K562 (cell line): ENCODE measurements around the gene CECR2. TPM values are rescaled to one million over a fixed set of nuclear protein-coding genes. Genes with fewer than 3 reads are reported as not detected.

Experiments
- ATAC-seq: fragments of 200-7000 bp; cut with Tn5 transposase; 3 replicates; pipeline ENCODE4 v1.9.1; 2020; ENCODE audit warnings: moderate library complexity
- BruUV-seq: library from RNA; stranded (reverse); fragments of 400-500 nt; replicated peaks from 2 replicates; lab custom pipeline; 2021; lab: Mats Ljungman, UMichigan
- CTCF ChIA-PET: fragments of 300-600 bp; formaldehyde crosslinking; extraction: SDS; loops from one replicate; lab custom pipeline; 2021; ENCODE audit warnings: low intra/inter-chr PET ratio; lab: Yijun Ruan, JAX
- POLR2A ChIA-PET: fragments of 300-600, 350-650 bp; sonication (Branson Sonifier 250); formaldehyde crosslinking; extraction: SDS; loops from one replicate; lab custom pipeline; 2021; ENCODE audit warnings: antibody characterized with exemption, inconsistent platforms; lab: Yijun Ruan, JAX
- DNase-seq, 4 experiments: peaks; one replicate each; pipeline versions ENCODE4 v3.0.0 to v3.0.0-alpha.2; 2011 to 2018; ENCODE audit warnings: low spot score in 3 of 4, mixed read lengths in 3 of 4; ENCODE audit errors: extremely low read depth in 1 of 4
- FAIRE-seq: peaks from 2 replicates; lab custom pipeline; 2011; peaks lifted over from hg19 to GRCh38; lab: Jason Lieb, UNC
- H2AFZ ChIP-seq: 2 replicates; pipeline ENCODE4 v1.6.0; 2011; ENCODE audit warnings: low read depth, low read length, control low read depth, inconsistent platforms
- H3K27ac ChIP-seq: fragments of 200-600 bp; 3 replicates; pipeline ENCODE4 v1.8.0; 2011; ENCODE audit warnings: low read depth, mild to moderate bottlenecking, control low read depth, inconsistent platforms, low read length, moderate library complexity, mixed read lengths; ENCODE audit errors: extremely low read depth
- H3K27me3 ChIP-seq, 2 experiments: fragments of 300-600 bp in 1 of 2; 2 replicates in 1 of 2; 3 replicates in 1 of 2; pipeline versions ENCODE4 v1.6.0 to v1.8.0; 2011; ENCODE audit warnings: inconsistent platforms in 2 of 2, low read length in 2 of 2, mild to moderate bottlenecking in 1 of 2, mixed read lengths in 1 of 2, moderate library complexity in 1 of 2; ENCODE audit not compliant: control insufficient read depth in 2 of 2, insufficient read depth in 2 of 2
- H3K36me3 ChIP-seq: fragments of 300-600 bp; 3 replicates; pipeline ENCODE4 v1.8.0; 2011; ENCODE audit warnings: mild to moderate bottlenecking, low read length, inconsistent platforms; ENCODE audit not compliant: control insufficient read depth, insufficient read depth
- H3K4me1 ChIP-seq, 2 experiments: fragments of 200-600 bp in 1 of 2; replicated peaks in 1 of 2; 2 replicates in 1 of 2; 3 replicates in 1 of 2; pipeline versions ENCODE4 v1.5.1 to v1.8.0; 2011; ENCODE audit warnings: inconsistent platforms in 2 of 2, low read length in 2 of 2, mild to moderate bottlenecking in 1 of 2, mixed read lengths in 1 of 2, moderate library complexity in 1 of 2; ENCODE audit not compliant: control insufficient read depth in 2 of 2, insufficient read depth in 2 of 2
- H3K4me2 ChIP-seq: 2 replicates; pipeline ENCODE4 v1.6.1; 2011; ENCODE audit warnings: low read length, control low read depth, inconsistent platforms, mixed read lengths; ENCODE audit not compliant: insufficient read depth
- H3K4me3 ChIP-seq: fragments of 200-600 bp; sonication (generic), shearing (Covaris generic); 2 replicates; pipeline ENCODE4 v1.5.1; 2016; ENCODE audit warnings: control low read depth, inconsistent platforms
- H3K79me2 ChIP-seq: fragments of 200-600 bp; 3 replicates; pipeline ENCODE4 v1.8.0; 2011; ENCODE audit warnings: low read length, inconsistent platforms; ENCODE audit not compliant: control insufficient read depth, insufficient read depth
- H3K9ac ChIP-seq, 2 experiments: 2 replicates each; pipeline versions ENCODE4 v1.6.0 to v1.6.1; 2011; ENCODE audit warnings: low read depth in 2 of 2, low read length in 2 of 2, control low read depth in 1 of 2, inconsistent platforms in 1 of 2, mild to moderate bottlenecking in 1 of 2, mixed read lengths in 1 of 2; ENCODE audit not compliant: insufficient read depth in 1 of 2
- H3K9me1 ChIP-seq: one replicate; pipeline ENCODE4 v1.6.0; 2011; ENCODE audit warnings: inconsistent platforms, mild to moderate bottlenecking, low read length, moderate library complexity; ENCODE audit not compliant: control insufficient read depth, insufficient read depth
- H3K9me3 ChIP-seq: replicated peaks from 2 replicates; pipeline ENCODE4 v1.5.1; 2011; ENCODE audit warnings: low read depth, low read length, inconsistent platforms; ENCODE audit not compliant: control insufficient read depth, insufficient read depth
- H4K20me1 ChIP-seq: replicated peaks from 2 replicates; pipeline ENCODE4 v1.6.1; 2011; ENCODE audit warnings: low read length, inconsistent platforms, mixed read lengths; ENCODE audit not compliant: control insufficient read depth, insufficient read depth
- CAMTA2 ChIP-seq: fragments of 250-450 bp; sonication (Bioruptor Pico); conservative IDR thresholded peaks from 2 replicates; pipeline ENCODE4 v1.5.1; 2022
- CHD4 ChIP-seq: fragments of 200-600 bp; sonication (generic); IDR thresholded peaks from 3 replicates; pipeline ENCODE4 v1.6.1; 2012; ENCODE audit warnings: low read depth, mild to moderate bottlenecking, mixed read lengths, low read length, inconsistent platforms; ENCODE audit not compliant: insufficient read depth, insufficient replicate concordance, poor library complexity, severe bottlenecking
- DACH1 ChIP-seq: fragments of 450-650 bp; IDR thresholded peaks from 2 replicates; pipeline ENCODE4 v1.6.1; 2018; ENCODE audit not compliant: partially characterized antibody
- DMBX1 ChIP-seq: fragments of 250-450 bp; sonication (Bioruptor Pico); IDR thresholded peaks from 2 replicates; pipeline ENCODE4 v1.8.0; 2022; ENCODE audit warnings: inconsistent platforms, mild to moderate bottlenecking, moderate library complexity, borderline replicate concordance
- ELF2 ChIP-seq: fragments of 250-450 bp; sonication (Bioruptor Pico); IDR thresholded peaks from 2 replicates; pipeline ENCODE4 v1.5.0; 2021; ENCODE audit warnings: mild to moderate bottlenecking
- ELK1 ChIP-seq: sonication (generic); formaldehyde crosslinking; IDR thresholded peaks from 2 replicates; pipeline ENCODE4 v1.8.1; 2022; ENCODE audit warnings: missing genetic modification reagents
- MCM5 ChIP-seq: fragments of 450-650 bp; IDR thresholded peaks from 2 replicates; pipeline ENCODE4 v1.6.1; 2016; ENCODE audit warnings: low read depth
- PKNOX1 ChIP-seq: fragments of 450-650 bp; IDR thresholded peaks from 2 replicates; pipeline ENCODE4 v1.6.1; 2016
- RERE ChIP-seq: sonication (generic); formaldehyde crosslinking; IDR thresholded peaks from 2 replicates; pipeline ENCODE4 v1.8.0; 2023; ENCODE audit warnings: missing genetic modification reagents, mild to moderate bottlenecking, borderline replicate concordance
- ZNF174 ChIP-seq: fragments of 250-450 bp; sonication (Bioruptor Pico); IDR thresholded peaks from 2 replicates; pipeline ENCODE4 v1.4.0; 2020; ENCODE audit warnings: mild to moderate bottlenecking
- WGBS: fragments of 100-300 bp; shearing (Covaris generic); methylation state at CpG from one replicate; pipeline ENCODE4 v1.1.6; 2016; ENCODE audit warnings: low coverage, mixed read lengths; ENCODE audit not compliant: insufficient coverage; ENCODE audit errors: missing lambda C conversion rate; 5-methylcytosine and 5-hydroxymethylcytosine counted together
- in situ Hi-C: fragments of 300-500 bp; cut with MboI; formaldehyde crosslinking; loops from 4 replicates; pipeline ENCODE4 v1.15.0; 2018; ENCODE audit warnings: inconsistent platforms, mixed read lengths
- intact Hi-C: fragments of 100-400 bp; cut with micrococcal nuclease; formaldehyde crosslinking; loops from 2 replicates; pipeline ENCODE4 v1.14.2; 2022
- polyA plus RNA-seq, 8 experiments: library from polyadenylated mRNA; depleted of rRNA in 4 of 8; stranded (reverse) in 5 of 8; unstranded in 3 of 8; fragments of >200 nt; fragmentation: Nextera tagmentation in 2 of 8; fragmentation: Illumina TruSeq in 1 of 8; extraction: Ambion mirVana in 2 of 8; extraction: Trizol in 1 of 8; gene quantifications; 2 replicates each; pipeline versions ENCODE4 v1.2.1 to v1.2.3, GENCODE V29; 2011 to 2014; ENCODE audit warnings: inconsistent platforms in 1 of 8, missing spikeins in 1 of 8
- total RNA-seq, 7 experiments: library from RNA; depleted of rRNA in 6 of 7; stranded (reverse); fragments of >200 nt in 6 of 7; fragmentation: Illumina TruSeq in 2 of 7; extraction: Trizol in 2 of 7; gene quantifications; 2 replicates each; pipeline versions ENCODE4 v1.2.1 to v1.2.3, GENCODE V29; 2011 to 2021; ENCODE audit warnings: low replicate concordance in 1 of 7

Gene CECR2
- total and polyA plus RNA-seq, 9 of the 15 experiments (the other 6 are each of a cell fraction or from before 2014, with no cell fraction given) = 0.01 to 1.00 (median 0.27) TPM

- TF ChIP-seq PKNOX1 (no peak), CHD4 (no peak), ZNF174 (CRISPR knock-in tag) (no peak), MCM5 (no peak)
Measured at GRCh38 chr22:17384612-17385330, 15.5 kb downstream of the CECR2 start (continued).

- Histone ChIP-seq H3K4me1 (no peaks in the 10 kb centered on the region), H3K27ac (no peak overlapping the region), H4K20me1 (no peaks in the 10 kb centered on the region), H3K36me3 (no peaks in the 10 kb centered on the region), H3K4me3 (no peak overlapping the region), H2AFZ (no peak overlapping the region), H3K9me1 (no peaks in the 10 kb centered on the region), H3K79me2 (no peaks in the 10 kb centered on the region), H3K9me3 (no peaks in the 10 kb centered on the region), H3K4me2 (no peak overlapping the region), H3K9ac (no peak overlapping the region), H3K27me3 (peaks cover 14 to 35% of the 10 kb centered on the region in 2 experiments)
- intact Hi-C loops = no loop called here
- DNase-seq (no peak), ATAC-seq (no peak), FAIRE-seq (no peak)
- 3% methylated on average over 9 of the region's 9 CpGs for WGBS
- ChIA-PET CTCF (no interaction called here), POLR2A (no interaction called here)
- in situ Hi-C loops = no loop called here
- no TSS peak for BruUV-seq
- no peak for TF ChIP-seq DACH1
- no peak for TF ChIP-seq DMBX1 (CRISPR knock-in tag)
- TF ChIP-seq CAMTA2 (CRISPR knock-in tag) = no peak
- no peak for TF ChIP-seq RERE (CRISPR knock-in tag)
- TF ChIP-seq ELK1 (CRISPR knock-in tag) = no peak
- no peak for TF ChIP-seq ELF2 (CRISPR knock-in tag)
Measured at GRCh38 chr22:17387356-17387755, 18.1 kb downstream of the CECR2 start.
